Erythroblast (primary cell): ENCODE results near the gene CRKL.

Experiments
- DNase-seq, 2 experiments: peaks; one replicate each; lab custom pipeline; 2025; lab: John Stamatoyannopoulos, UW
- GATA1 ChIP-seq: IDR thresholded peaks from 2 replicates; pipeline ENCODE4 v1.6.1; 2011; ENCODE audit warnings: low read depth, mild to moderate bottlenecking, control low read depth, low read length, moderate library complexity
- POLR2A ChIP-seq: IDR thresholded peaks from 2 replicates; pipeline ENCODE4 v1.6.1; 2011; ENCODE audit warnings: mild to moderate bottlenecking, low read length

CRKL gene

DNA sequence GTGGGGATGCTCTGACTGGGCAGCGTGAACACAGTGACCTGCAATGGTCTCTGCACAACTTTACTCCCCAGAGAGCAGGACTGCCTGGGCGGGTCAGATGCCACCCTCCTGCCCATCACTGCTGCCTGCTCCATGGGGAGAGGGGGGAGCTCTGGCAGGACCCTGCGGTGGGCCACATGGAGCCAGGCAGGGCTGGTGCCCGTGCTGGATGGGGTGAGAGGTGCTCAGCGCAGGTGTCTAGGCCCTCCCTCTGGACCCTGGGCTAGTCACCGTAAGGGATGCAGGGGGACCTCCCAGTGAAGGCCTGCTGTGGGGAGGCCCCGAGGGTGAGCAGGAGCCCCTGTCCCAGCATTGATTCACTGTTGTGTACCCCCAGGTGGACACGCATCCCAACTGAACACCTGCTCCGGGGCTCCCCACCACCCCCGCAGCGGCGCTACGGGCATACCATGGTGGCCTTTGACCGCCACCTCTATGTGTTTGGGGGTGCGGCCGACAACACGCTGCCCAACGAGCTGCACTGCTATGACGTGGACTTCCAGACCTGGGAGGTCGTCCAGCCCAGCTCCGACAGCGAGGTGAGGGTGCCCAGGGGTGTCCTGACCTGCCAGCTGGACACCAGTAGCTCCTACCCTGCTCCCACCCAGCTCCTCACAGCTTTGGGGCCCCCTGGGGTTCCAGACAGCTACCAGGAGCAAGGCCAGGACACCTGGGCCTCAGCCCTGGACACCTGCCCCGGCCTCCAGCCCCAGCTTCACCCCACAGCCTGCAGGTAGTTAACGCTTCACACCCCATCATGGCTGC, 74.2 kb downstream of the CRKL start:
- TF ChIP-seq POLR2A (no peak), GATA1 (no peak)
- no peak for DNase-seq

DNA sequence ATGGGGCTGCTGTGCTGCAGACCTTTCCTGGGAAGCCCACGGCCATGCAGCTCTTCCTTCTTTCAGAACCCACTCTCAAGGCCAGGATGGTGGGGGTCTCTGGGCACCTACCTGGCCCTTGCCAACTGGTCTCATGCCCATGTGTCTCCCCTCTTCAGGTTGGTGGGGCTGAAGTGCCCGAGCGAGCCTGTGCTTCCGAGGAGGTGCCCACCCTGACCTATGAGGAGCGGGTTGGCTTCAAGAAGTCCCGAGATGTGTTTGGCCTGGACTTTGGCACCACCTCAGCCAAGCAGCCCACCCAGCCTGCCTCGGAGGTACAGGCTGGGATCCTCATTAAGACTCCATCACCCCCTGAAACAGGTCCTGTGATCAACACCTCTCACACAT, 74.8 kb downstream of the CRKL start:
- TF ChIP-seq GATA1 (no peak), POLR2A (no peak)
- DNase-seq, result no peak

DNA sequence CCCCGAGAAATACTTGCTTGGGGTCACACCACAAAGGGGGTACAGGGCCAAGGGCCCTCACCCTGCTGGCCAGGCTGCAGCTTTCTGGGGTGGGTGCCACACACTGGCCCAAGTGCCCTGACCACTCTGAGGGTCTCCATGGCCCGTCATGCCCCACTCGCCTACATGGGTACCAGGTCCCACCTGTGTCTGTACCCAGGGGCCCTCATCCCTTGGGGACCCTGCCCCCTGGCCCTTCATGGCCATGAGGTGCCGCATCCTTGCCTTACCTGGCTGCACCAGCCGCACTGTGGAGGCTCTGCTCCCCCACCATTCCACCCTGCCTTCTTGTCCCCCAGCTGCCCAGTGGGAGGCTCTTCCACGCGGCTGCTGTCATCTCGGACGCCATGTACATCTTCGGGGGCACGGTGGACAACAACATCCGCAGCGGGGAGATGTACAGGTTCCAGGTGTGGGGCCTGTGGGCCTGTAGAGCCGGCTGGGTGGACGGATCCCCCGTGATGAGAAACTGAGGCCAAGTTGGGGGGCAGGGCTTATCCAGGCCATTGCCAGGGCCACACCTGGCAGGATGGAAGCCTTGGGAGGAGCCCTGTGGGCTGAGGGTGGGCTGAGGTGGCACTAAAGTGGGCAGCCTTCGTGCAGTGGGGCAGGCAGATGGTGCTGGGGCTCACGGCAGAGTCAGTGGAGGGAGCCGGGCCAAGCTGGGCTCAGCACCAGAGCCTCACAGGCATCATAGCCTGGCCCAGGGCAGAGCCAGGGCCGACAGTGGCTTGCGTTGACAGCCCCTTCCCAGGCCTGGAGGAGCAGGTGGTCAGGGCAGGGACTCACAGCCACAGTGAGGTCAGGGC, 75.5 kb downstream of the CRKL start:
- DNase-seq, result no peak
- TF ChIP-seq POLR2A (no peak), GATA1 (no peak)

DNA sequence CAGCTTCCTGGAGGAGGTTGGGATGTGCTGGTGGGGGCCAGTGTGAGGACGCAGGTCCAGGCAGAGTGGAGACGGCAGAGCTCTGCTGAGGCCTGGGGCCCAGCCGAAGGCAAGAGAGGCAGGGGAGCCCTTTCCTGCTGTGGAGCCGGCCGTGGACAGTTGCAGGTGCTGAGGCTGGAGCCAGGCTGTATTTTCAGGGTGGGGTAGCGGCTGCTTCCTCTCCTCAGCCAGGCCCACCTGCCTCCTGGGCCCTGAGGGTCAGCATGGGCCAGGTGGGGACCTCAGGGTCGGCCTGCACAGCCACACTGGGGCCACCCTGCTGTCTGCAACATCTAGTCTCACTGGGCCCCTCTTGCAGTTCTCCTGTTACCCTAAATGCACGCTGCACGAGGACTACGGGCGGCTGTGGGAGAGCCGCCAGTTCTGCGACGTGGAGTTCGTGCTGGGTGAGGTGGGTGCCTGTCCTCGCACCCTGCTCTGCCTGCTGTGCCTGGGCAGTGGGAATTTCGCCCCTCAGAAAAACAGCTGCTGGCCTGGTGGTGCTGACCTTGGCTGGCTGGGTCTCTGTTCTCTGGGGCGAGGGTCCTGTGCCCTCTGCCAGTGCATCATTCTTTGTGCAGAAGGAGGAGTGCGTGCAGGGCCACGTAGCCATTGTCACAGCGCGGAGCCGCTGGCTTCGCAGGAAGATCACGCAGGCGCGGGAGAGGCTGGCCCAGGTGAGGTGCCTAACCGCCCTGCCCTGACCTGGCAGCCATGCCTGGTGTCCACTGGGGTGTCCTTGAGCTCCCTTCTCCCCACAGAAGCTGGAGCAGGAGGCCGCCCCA, 76.3 kb downstream of the CRKL start:
- TF ChIP-seq POLR2A, result no peak
- no peak for TF ChIP-seq GATA1
- DNase-seq, result no peak

DNA sequence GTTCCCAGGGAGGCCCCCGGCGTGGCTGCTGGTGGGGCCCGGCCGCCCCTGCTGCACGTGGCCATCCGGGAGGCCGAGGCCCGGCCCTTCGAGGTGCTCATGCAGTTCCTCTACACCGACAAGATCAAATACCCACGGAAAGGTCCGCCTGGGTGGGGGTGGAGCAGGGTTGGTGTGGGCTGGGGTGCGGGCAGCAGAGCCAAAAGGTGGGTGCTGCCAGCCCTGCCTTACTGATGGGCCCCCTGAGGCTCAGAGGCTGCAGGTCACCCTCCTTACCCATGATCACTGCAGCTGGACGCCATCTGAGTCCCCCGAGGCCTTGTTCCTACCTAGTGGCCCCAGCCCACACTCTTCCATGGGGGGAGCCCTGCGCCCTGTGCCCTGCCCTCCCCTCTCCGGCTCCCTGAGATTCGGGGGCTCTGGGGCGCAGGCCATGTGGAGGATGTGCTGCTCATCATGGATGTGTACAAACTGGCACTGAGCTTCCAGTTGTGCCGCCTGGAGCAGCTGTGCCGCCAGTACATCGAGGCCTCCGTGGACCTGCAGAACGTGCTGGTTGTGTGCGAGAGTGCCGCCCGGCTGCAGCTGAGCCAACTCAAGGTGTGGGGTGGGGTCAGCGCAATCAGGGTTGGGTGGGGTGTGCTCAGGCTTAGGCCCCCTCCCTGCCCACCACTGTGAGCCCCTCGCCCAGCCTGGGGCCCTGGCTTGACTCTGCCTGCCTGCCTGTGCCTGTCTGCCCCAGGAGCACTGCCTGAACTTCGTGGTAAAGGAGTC, 77.1 kb downstream of the CRKL start:
- TF ChIP-seq POLR2A (no peak), GATA1 (no peak)
- DNase-seq, result no peak

DNA sequence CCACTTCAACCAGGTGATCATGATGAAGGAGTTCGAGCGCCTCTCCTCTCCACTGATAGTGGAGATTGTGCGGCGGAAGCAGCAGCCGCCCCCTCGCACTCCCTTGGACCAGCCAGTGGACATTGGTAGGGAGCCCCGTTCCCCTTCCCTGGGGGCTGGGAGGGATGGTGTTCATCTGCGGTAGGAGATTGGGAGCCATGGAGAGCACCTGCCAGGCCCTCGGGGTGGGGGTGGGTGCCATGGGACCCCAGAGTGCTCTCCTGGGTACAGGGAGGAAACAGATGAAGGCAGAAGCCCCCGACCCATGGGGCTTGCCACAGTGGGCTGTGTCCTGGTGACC, 77.7 kb downstream of the CRKL start:
- TF ChIP-seq GATA1 (no peak), POLR2A (no peak)
- no peak for DNase-seq

DNA sequence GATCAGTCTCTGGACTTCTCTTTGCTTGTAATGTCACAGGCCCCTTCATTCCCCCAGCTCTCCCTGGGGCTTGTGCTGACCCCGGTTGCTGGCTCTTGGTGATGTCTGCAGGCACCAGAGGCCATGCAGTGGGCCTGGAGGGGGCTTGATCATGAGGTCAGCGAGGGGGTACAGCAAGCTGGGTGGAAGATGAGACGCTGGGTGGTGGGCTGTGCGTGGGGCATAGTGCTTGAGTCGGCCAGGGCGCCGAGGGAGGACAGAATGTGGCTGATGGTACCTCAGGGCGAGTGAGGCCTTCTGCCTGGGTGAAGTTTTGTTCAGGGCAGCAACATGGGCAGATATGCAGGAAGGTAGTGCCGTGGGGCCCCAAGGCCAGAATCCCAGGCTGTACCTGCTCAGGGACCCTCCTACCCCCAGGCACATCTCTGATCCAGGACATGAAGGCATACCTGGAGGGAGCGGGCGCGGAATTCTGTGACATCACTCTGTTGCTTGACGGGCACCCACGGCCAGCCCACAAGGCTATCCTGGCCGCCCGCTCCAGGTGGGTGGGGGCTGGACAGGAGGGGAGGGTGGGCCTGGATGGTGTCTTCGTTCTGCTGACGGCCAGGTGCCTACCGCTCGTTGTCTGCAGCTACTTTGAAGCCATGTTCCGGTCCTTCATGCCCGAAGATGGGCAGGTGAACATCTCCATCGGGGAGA, 78.3 kb downstream of the CRKL start:
- DNase-seq, result no peak
- TF ChIP-seq GATA1 (no peak), POLR2A (no peak)

- TF ChIP-seq POLR2A, result no peak
- no peak for TF ChIP-seq GATA1
- DNase-seq, result no peak
Observed at GRCh38 chr22:20996031-20996410, 78.8 kb downstream of the CRKL start.

DNA sequence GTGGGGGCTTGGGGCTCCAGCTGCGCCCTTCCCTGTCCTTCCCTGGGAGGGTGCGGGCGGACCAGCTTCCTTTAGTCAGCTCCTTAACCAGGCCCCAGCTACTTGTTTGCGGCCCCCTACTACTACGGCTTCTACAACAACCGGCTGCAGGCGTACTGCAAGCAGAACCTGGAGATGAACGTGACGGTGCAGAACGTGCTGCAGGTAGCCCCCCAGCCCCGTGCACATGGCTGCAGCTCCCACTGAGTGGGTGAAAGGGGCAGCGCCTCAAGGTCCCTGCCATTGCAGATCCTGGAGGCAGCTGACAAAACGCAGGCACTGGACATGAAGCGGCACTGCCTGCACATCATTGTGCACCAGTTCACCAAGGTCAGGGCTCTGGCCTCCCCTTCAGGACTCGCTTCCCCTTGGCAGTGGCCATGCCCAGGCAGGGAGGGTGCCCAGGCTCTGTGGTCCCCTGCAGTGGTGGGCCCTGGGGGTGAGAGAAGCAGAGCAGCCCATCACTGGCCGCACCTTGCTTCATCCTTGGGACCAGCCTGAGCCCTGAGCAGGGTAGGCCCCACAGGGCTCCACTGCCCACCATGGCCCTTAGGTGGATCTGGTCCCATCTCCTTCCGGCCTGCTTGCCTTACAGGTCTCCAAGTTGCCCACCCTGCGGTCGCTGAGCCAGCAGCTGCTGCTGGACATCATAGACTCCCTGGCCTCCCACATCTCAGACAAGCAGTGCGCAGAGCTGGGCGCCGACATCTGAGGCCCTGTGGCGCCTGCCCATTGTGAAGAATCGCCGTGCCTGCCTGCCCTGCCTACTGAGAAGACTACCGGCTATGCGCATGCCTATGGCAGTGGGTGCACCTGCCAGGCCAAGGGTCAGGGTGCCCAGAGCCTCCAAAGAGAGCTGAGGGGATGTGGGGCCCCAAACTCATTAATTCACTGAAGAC, 79.7 kb downstream of the CRKL start:
- DNase-seq, result no peak

GRCh38 chr22:20997536-20998257, 80.5 kb downstream of the CRKL start:
- TF ChIP-seq POLR2A, result peak; percentile 18
- TF ChIP-seq GATA1, result no peak
- no peak for DNase-seq

More for the DNA sequence above, 79.7 kb downstream of the CRKL start:
- TF ChIP-seq POLR2A (no peak), GATA1 (no peak)
